Gastrocnemius medialis (tissue), 4 donors: ENCODE results near the gene RCOR2.

ENCODE experiments used
- POLR2A ChIP-seq, 2 donors: fragments of 450-650 bp; IDR thresholded peaks; one replicate each; pipeline ENCODE4 v1.6.1; 2017; ENCODE audit warnings: antibody characterized with exemption in 2 of 2, mild to moderate bottlenecking in 2 of 2, moderate library complexity in 2 of 2
- TF ChIP-seq, protein P1 (sequence below), 5 experiments: fragments of 450-650 bp in 3 of 5; fragments of 200-600 bp in 2 of 5; sonication (generic) in 2 of 5; IDR thresholded peaks in 4 of 5; conservative IDR thresholded peaks in 1 of 5; 1 replicate in 4 of 5; 2 replicates in 1 of 5; pipeline ENCODE4 v1.5.1; 2016 to 2019; ENCODE audit warnings: antibody characterized with exemption in 5 of 5, mild to moderate bottlenecking in 3 of 5, moderate library complexity in 3 of 5

DNA sequence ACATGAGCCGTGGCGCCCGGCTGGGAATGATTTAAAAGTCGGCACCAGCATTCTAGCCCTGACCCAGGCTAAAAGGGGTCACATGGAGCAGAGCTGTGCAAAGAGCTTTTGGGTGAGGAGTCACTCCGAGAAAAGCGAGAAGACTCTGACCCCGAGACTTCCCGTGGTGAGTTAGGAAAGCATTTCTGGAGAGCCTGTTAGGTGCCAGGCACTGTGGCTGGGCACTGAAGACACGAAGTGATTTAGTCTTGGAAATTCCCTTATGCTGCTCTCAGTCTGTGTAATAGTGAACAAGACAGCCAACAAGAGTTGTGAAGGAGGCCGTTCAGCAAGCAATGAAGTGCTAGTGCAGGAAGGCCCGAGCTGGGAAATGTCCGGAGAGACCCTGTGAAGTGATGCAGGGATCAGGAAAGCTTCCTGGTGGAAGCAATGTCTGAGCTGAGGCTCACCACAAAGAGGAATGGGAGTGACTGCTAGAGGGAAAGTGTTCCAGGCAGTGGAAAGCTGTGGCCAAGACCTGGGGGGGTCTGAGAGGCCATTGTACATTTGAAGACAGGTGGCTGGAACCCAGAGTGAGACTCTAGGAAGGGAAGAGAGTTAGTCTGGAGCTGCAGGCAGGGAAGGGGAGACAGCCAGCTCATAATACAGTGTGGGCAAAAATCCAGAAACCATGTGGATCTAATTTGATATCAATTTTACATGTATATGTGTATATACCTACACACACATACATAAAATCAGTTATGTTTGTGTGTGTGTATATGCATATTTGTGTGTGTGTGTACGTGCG is 46.4 kb downstream of the RCOR2 start:
- TF ChIP-seq POLR2A (IDR thresholded peaks at IDR 0.05): no peak
- TF ChIP-seq, protein P1, sequence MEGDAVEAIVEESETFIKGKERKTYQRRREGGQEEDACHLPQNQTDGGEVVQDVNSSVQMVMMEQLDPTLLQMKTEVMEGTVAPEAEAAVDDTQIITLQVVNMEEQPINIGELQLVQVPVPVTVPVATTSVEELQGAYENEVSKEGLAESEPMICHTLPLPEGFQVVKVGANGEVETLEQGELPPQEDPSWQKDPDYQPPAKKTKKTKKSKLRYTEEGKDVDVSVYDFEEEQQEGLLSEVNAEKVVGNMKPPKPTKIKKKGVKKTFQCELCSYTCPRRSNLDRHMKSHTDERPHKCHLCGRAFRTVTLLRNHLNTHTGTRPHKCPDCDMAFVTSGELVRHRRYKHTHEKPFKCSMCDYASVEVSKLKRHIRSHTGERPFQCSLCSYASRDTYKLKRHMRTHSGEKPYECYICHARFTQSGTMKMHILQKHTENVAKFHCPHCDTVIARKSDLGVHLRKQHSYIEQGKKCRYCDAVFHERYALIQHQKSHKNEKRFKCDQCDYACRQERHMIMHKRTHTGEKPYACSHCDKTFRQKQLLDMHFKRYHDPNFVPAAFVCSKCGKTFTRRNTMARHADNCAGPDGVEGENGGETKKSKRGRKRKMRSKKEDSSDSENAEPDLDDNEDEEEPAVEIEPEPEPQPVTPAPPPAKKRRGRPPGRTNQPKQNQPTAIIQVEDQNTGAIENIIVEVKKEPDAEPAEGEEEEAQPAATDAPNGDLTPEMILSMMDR (IDR thresholded peaks at IDR 0.05 in 4 of 5, conservative IDR thresholded peaks at IDR 0.05 in 1 of 5): no peak
